PC-3 (cell line): ENCODE measurements around the gene OOSP3.

ENCODE experiments used
- CTCF ChIP-seq: fragments of 300-600 bp; sonication (generic); conservative IDR thresholded peaks from 2 replicates; pipeline ENCODE4 v1.5.1; 2017; ENCODE audit warnings: antibody characterized with exemption, low read depth, mild to moderate bottlenecking, low read length
- EZH2 ChIP-seq: fragments of 300-600 bp; sonication (generic); IDR thresholded peaks from one replicate; pipeline ENCODE4 v1.6.1; 2017; ENCODE audit warnings: antibody characterized with exemption, mild to moderate bottlenecking, low read length; ENCODE audit not compliant: unreplicated experiment
- EZH2phosphoT487 ChIP-seq: fragments of 300-600 bp; sonication (generic); IDR thresholded peaks from 2 replicates; pipeline ENCODE4 v1.6.1; 2018; ENCODE audit warnings: mild to moderate bottlenecking, antibody characterized with exemption, low read length, borderline replicate concordance

DNA sequence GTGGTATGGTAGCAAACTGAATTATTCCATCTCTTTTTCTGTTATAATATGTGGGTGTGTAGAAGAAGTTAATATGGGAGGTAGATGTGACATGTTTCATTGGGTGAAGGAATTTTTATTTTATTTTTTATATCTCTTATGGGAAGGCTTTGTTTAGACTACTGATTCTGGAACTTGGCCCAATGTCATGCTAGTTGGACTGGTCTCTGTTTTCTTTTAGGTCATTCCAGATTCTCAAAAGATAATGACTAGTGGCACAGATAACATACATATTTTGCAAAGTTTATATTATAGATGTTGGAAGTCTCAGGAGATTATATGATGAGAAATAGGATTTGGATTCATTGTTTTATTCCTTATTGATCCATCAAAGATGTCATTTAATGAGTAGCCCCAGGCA lies 1.3 kb upstream of the OOSP3 start:
- TF ChIP-seq CTCF: no peak
- TF ChIP-seq EZH2: no peak
- TF ChIP-seq EZH2phosphoT487: no peak
